ENCODE data around the gene ATG14.

DNA sequence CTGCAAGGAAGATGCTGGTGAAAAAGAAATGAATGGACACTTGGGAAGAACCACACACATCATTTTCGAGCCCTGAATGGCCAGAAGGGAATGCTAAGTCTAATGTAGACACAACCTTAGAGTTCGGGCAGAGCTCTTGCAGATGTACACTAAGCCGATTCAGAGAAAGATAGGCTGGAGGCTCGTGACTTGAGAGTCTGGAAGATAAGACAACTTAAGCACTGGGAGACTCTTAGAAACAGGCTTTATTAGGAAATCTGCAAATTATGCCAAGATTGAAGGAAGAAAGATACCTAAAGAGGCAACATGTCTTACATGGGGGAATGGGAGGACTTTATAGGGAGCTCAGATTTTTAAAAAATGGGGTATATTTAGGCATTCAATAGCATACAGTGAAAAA, 15.3 kb upstream of the ATG14 start:
- TF ChIP-seq, protein P1, sequence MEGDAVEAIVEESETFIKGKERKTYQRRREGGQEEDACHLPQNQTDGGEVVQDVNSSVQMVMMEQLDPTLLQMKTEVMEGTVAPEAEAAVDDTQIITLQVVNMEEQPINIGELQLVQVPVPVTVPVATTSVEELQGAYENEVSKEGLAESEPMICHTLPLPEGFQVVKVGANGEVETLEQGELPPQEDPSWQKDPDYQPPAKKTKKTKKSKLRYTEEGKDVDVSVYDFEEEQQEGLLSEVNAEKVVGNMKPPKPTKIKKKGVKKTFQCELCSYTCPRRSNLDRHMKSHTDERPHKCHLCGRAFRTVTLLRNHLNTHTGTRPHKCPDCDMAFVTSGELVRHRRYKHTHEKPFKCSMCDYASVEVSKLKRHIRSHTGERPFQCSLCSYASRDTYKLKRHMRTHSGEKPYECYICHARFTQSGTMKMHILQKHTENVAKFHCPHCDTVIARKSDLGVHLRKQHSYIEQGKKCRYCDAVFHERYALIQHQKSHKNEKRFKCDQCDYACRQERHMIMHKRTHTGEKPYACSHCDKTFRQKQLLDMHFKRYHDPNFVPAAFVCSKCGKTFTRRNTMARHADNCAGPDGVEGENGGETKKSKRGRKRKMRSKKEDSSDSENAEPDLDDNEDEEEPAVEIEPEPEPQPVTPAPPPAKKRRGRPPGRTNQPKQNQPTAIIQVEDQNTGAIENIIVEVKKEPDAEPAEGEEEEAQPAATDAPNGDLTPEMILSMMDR (IDR thresholded peaks at IDR 0.05) = no peak
- TF ChIP-seq EZH2 (IDR thresholded peaks at IDR 0.05) (no peak), EZH2phosphoT487 (IDR thresholded peaks at IDR 0.05) (no peak)
